Fibroblast of upper back skin (primary cell): Measurements from ENCODE around the gene PTTG1.

Experiments
- DNase-seq: peaks from one replicate; pipeline ENCODE4 v3.0.0-alpha.2; 2013

PTTG1 gene

GRCh38 chr5:160456480-160457177, 35.0 kb downstream of the PTTG1 start:
- no peak for DNase-seq

GRCh38 chr5:160457252-160457651, 35.6 kb downstream of the PTTG1 start:
- no peak for DNase-seq

- no peak for DNase-seq
These were observed 37.4 kb downstream of the PTTG1 start for GRCh38 chr5:160458806-160459800.

GRCh38 chr5:160460377-160461049, 38.9 kb downstream of the PTTG1 start:
- no peak for DNase-seq

- no peak for DNase-seq
These were observed 39.7 kb downstream of the PTTG1 start for GRCh38 chr5:160461378-160461777.

- DNase-seq = no peak
These were observed 40.5 kb downstream of the PTTG1 start for GRCh38 chr5:160462167-160462566.

GRCh38 chr5:160463227-160463626, 41.6 kb downstream of the PTTG1 start:
- DNase-seq = no peak

GRCh38 chr5:160463740-160464465, 42.2 kb downstream of the PTTG1 start:
- DNase-seq = peak; percentile 67

GRCh38 chr5:160464466-160464797, 42.8 kb downstream of the PTTG1 start:
- DNase-seq = no peak

- no peak for DNase-seq
These were observed 44.5 kb downstream of the PTTG1 start for GRCh38 chr5:160466116-160466515.

GRCh38 chr5:160466889-160467554, 45.4 kb downstream of the PTTG1 start:
- DNase-seq = peak; percentile 15

GRCh38 chr5:160467555-160468362, 46.1 kb downstream of the PTTG1 start:
- DNase-seq = peak; percentile 79

- DNase-seq = no peak
These were observed 46.8 kb downstream of the PTTG1 start for GRCh38 chr5:160468363-160468975.

GRCh38 chr5:160469156-160470144, 47.8 kb downstream of the PTTG1 start:
- DNase-seq = no peak

GRCh38 chr5:160470437-160471361, 49.0 kb downstream of the PTTG1 start:
- peak; percentile 13 for DNase-seq

- DNase-seq = no peak
These were observed 50.1 kb downstream of the PTTG1 start for GRCh38 chr5:160471761-160472160.

- no peak for DNase-seq
These were observed 50.8 kb downstream of the PTTG1 start for GRCh38 chr5:160472482-160472881.

- DNase-seq = no peak
These were observed 52.0 kb downstream of the PTTG1 start for GRCh38 chr5:160473681-160474080.
